Stimulated activated naive CD8-positive, alpha-beta T cell treated with anti-CD3 and anti-CD28 coated beads, Interleukin-15, Interleukin-2, amounts not matched to agents 100 U/mL and 50 U/mL, for 24 hours (primary cell): ENCODE measurements around the gene EVC2.

Source experiments
- ATAC-seq: fragments of 150-1000 bp; cut with Tn5 transposase; one replicate; pipeline ENCODE4 v1.10.0; 2021
- DNase-seq: peaks from one replicate; pipeline ENCODE4 v3.0.0; 2021

Gene EVC2

DNA sequence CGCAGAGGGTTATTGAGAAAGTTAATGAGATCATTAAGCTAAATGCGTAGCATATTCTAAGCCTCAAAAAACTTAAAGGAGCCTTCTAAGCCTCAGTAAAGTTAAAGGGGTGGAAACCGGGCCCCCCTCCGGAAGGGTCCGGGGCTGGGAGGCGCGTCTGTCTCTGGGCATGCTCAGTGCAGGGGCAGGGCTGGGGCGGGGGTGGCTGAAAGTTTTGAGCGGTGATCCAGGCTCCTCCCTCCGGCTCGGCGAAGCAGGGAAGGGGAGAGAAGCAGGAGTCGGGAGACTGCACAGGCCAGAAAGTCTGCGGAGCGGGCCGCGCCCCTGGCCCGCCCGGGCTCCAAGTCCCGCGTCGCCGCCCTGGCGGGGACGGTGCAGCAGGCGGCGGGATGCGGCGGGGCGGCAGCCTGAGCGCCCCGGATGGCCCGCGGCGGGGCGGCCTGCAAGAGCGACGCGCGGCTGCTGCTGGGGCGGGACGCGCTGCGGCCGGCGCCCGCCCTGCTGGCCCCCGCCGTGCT lies 2.7 kb upstream of the EVC2 start, which contains the start of gene EVC:
Gene EVC, plus strand, starts transcription at position 241 of the 518 bp plus-strand sequence. Its CDS starts 180 bp downstream, at position 421.
- DNase-seq (peak; percentile 22), ATAC-seq (peak; percentile 13)

GRCh38 chr4:5710065-5710960 lies 2.0 kb upstream of the EVC2 start:
- DNase-seq (no peak), ATAC-seq (no peak)

DNA sequence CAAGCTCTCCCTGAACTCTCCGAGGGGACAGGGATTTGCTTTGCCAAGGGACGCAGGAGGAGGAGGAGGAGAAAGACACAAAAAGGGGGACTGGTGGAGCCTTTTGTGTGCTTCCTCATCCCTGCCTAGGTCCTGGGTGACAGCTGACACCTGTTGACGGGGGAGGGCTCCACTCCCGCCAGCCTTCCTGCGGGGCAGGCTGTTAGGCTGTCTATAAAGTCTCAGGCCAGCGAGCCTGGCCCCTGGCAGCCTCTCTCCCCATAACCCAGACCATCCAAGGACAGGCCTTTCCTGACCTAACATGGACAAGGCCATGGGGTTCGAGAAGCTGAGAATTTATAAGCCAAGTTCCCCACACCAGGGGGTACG lies 832 bp upstream of the EVC2 start:
- no peak for DNase-seq
- no peak for ATAC-seq

DNA sequence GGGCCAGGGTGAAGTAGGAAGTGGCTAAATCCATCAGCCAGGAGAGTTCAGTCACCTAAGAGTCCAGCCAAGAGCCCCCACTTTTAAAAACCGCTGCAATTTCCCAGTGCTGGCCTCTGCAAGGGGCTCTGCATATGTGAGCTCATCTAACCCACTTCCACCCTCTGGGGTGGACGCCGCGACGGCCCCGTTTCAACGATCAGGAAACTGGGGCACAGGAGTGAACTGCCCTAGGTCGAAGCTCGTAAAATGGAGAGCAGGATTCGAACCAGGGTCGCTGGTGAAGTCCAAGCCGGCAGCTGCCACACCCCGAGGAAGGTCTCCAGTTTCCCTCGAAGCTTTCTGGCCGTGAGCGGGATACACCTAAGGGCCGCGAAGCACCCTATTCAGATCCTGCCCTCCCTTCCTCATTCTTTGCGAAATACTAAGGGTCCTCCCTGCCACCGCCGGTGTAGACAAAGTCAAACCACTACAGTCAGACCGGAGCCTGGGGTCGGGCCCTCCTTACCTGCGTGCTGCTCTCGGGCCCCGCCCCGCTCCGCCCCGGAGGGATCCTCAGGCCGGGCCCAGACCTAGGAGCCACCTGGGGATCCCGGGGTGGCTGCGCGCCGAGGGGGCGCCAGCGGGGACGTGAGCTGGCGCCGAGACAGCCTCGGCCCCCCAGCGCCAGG lies 446 bp downstream of the EVC2 start:
- DNase-seq (no peak), ATAC-seq (no peak)

DNA sequence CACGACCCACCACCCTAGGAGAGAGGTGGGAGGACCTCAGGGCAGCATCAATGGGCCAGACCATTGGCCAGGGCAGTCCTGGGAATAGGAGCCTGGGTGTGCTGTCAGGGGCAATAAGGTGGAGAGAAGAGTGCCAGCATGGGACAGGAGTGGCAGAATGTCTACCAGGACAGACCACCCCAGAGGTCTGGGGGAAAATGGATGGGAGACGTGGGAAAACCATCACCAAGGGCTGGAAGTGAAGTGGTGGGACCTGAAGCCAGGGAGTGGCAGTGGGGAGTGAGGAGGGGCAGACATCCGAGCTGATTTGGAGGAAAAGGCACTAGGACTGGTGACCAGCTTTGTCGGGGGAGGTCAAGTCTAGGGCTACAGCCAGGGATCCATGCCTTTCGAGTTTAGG lies 993 bp downstream of the EVC2 start:
- DNase-seq (no peak), ATAC-seq (no peak)

DNA sequence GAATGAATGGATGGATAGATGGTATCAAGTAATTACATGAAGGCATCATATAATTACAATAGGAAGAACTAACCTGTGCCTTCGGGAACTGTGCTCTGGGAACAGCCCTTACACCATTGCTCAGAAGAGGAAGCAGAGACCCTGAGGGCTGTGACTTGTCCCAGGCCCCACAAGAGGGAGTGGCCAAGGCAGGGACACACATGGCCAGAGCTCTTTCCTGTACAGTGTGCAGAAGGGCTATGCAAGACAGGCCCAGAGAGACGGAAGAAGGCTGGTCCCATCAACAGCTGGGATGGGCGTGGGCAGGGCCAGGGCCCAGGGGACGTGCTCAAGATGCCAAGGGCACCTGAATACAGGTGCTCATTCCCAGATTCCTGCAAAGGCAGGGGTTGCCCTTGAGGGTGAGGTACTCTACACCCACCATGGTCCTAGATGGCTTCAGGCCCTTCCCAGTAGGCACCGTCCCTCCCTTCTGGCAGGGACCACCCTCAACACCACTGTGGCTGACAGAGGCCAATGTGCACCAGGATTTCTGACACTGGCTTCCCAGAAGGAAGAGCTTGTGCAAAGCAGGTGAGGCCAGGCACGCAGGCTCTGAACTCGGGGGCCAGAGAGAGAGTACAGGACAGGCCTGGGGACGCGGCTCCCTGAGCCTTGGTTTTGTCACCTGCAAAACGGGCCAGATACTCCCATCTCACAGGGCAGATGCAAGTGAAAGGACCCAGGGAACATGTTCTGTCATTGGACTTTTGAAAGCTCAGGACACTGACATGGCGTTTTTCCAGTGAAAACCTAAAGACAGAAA lies 1.7 kb downstream of the EVC2 start:
- ATAC-seq (no peak), DNase-seq (no peak)

GRCh38 chr4:5705647-5706320 lies 2.6 kb downstream of the EVC2 start:
- ATAC-seq (no peak), DNase-seq (no peak)

DNA sequence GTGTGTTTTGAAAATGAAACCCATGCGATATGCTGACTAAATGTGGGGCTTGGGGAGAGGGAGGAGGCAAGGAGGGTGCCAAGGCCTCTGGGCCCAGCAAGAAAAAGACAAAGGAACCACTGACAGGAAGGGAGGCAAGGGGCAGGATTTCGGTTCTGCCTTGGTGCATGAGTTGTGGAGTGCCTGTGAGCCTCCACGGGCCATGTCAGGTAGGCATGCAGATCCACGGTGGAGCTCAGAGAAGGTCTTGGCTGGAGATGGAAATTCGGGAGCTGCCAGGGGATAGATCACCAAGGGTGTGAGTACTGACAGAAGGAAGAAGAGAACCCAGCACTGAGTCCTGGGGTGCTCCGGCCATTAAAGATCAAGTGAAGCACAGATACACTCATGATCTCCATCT lies 4.1 kb downstream of the EVC2 start:
- DNase-seq: no peak
- ATAC-seq: no peak

GRCh38 chr4:5703831-5704230 lies 4.5 kb downstream of the EVC2 start:
- DNase-seq (no peak), ATAC-seq (no peak)

- ATAC-seq: no peak
- DNase-seq: no peak
Measured at GRCh38 chr4:5701971-5702370, 6.4 kb downstream of the EVC2 start.

GRCh38 chr4:5700459-5700858 lies 7.9 kb downstream of the EVC2 start:
- no peak for ATAC-seq
- no peak for DNase-seq

DNA sequence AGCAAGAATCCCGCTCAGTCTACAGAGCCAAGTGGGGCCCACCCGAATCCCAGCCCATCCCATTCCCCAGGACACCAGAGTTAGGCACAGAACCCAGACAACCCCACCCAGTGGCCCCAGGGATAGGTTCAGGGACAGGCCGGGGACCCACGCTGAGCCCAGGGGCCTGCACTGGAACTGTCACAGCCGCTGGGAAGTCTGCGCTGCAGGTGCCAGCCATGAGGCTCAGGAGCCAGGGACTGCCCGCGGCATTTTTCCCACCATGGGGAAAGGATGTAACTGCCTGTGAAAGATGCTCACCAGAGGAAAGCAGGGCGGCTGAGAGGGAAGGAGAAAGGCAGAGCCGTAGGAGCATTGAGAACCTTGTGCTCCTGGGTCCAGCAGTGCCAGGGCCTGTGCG lies 12.0 kb downstream of the EVC2 start:
- no peak for ATAC-seq

GRCh38 chr4:5693871-5694270 lies 14.5 kb downstream of the EVC2 start:
- ATAC-seq (no peak), DNase-seq (no peak)

More for the DNA sequence above, 12.0 kb downstream of the EVC2 start:
- no peak for DNase-seq

DNA sequence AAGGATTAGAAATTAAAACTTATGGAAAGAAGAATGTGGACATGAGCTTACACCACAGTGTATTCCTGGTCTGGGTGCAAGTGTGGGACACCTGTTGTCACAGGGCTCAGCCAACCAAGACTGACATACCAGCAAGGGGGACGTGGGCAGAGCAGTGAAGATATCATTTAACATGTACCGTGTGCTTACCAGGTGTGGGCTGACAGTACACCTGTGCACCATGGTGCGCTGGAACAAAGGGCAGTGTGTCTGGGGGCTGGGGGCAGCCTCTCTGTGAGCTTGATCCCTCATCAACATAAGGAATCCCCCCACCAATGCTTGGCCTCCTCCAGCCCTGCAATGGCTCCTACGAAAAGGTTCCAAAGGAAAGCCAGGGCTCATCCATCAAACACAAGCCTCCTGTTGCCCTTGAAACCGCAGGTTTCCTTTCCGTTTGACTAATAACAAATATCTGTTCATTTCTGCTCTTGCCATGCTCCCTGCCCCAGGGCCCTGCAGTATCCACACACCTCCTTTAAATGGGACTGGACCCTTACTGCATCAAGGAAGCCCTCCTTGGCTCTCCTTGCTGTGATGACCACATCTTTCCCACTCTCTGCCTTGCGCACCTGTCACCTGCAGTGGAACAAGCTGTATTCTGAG lies 16.7 kb downstream of the EVC2 start:
- DNase-seq: no peak
- ATAC-seq: no peak

DNA sequence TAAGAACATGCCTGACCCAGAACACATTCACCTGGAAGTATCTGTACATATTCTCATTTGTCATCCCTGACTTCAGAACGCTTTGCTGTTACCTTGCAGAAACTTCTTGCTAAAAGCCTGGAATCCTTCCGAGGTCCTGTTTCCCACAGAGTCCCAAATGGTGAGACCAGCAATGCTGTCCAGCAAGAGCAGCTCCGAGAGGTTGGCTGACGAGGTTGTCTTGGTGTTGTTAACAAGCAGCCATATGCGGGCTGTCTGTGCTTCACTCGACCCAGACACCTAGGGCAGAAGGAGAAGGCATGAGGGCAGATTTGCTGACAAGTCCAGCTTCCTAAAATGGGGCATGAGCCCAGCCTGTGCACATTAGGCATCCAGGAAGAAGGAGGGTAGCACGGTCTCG lies 19.3 kb downstream of the EVC2 start:
- ATAC-seq: no peak

GRCh38 chr4:5686338-5686737 lies 22.0 kb downstream of the EVC2 start:
- no peak for DNase-seq
- no peak for ATAC-seq

More for the DNA sequence above, 19.3 kb downstream of the EVC2 start:
- DNase-seq: no peak

GRCh38 chr4:5685296-5685695 lies 23.1 kb downstream of the EVC2 start:
- DNase-seq: no peak
- no peak for ATAC-seq

- ATAC-seq (no peak), DNase-seq (no peak)
Measured at GRCh38 chr4:5683566-5683965, 24.8 kb downstream of the EVC2 start.

DNA sequence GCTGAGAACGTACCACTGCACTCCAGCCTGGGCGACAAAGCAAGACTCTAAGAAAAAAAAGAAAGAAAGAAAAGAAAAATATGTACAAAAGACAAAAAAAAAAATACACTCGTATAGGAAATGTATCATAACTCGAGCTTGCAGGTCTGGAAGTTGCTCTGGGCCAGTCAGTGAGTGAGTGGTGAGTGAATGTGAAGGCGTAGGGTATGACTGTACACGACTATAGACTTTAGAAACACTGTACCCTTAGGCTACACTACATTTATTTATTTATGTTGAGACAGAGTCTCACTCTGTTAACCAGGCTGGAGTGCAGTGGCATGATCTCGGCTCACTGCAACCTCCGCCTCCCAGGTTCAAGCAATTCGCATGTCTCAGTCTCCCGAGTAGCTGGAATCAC lies 29.4 kb downstream of the EVC2 start:
- DNase-seq: no peak
- no peak for ATAC-seq

DNA sequence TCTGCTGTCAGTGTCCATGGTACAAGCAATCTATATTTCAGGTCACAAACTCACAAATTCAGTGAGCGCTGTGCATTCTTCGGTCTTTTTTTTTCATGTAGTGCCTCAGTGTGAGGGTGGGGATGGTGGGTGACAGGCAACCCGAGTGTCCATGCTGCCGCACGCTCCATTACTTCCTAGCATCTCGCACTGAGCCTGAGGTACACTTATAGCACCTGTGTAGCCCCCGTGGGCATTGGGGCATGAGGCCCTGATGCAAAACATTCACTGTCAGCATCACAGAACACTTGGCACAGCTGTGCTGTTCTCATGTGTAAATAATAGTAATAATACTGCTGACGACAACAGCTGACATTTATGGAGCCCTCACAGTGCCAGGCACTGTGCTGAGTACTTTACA lies 31.6 kb downstream of the EVC2 start:
- DNase-seq (no peak), ATAC-seq (no peak)

DNA sequence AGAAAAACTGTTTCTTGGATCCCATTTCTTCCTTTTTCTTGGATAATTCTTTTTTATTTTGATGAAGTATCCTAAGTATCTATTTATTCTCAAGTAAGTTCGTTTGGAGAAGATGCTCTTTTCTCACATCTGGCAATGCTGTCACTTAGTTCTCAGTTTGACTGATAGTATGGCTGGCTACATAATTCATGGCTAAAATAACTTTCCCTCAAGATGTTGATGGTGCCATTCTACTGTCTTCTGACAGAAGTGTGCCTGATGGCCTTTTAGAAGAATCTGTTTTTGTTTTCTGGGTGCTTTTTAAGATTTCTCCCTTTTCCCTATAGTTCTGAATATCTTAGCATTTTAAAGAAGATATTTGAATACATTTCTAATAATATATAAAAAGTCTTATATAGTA lies 41.6 kb downstream of the EVC2 start:
- no peak for DNase-seq
- ATAC-seq: no peak
